H9 (cell line): ENCODE results near the gene TIMELESS. TPM values are rescaled to one million over a fixed set of nuclear protein-coding genes. Genes with fewer than 3 reads are reported as not detected.

Experiments
- DNase-seq: peaks from one replicate; pipeline ENCODE4 v3.0.0-alpha.2; 2017
- H2AFZ ChIP-seq: one replicate; pipeline ENCODE4 v1.6.1; 2013; ENCODE audit warnings: mild to moderate bottlenecking, low read length, control low read depth, moderate library complexity
- H2AK5ac ChIP-seq: 2 replicates; pipeline ENCODE4 v1.6.1; 2013; ENCODE audit warnings: low read length, control low read depth, mixed read lengths; ENCODE audit not compliant: insufficient read length
- H2BK120ac ChIP-seq: one replicate; pipeline ENCODE4 v1.6.1; 2013; ENCODE audit warnings: low read depth, mild to moderate bottlenecking, low read length, control low read depth, inconsistent platforms; ENCODE audit not compliant: poor library complexity, severe bottlenecking
- H2BK12ac ChIP-seq: 2 replicates; pipeline ENCODE4 v1.6.1; 2013; ENCODE audit warnings: low read length, control low read depth, mixed read lengths, low read depth; ENCODE audit not compliant: insufficient read length
- H2BK15ac ChIP-seq: 2 replicates; pipeline ENCODE4 v1.6.1; 2013; ENCODE audit warnings: low read depth, low read length, control low read depth
- H2BK20ac ChIP-seq: one replicate; pipeline ENCODE4 v1.6.1; 2013; ENCODE audit warnings: low read depth, mild to moderate bottlenecking, low read length, control low read depth, inconsistent platforms; ENCODE audit not compliant: poor library complexity, severe bottlenecking
- H2BK5ac ChIP-seq: 2 replicates; pipeline ENCODE4 v1.6.1; 2013; ENCODE audit warnings: low read length, control low read depth, mixed read lengths; ENCODE audit not compliant: insufficient read length
- H3K14ac ChIP-seq: 2 replicates; pipeline ENCODE4 v1.6.1; 2013; ENCODE audit warnings: low read length, control low read depth; ENCODE audit not compliant: insufficient read depth
- H3K18ac ChIP-seq: 2 replicates; pipeline ENCODE4 v1.6.1; 2013; ENCODE audit warnings: low read depth, mild to moderate bottlenecking, mixed read lengths, low read length, control low read depth; ENCODE audit not compliant: insufficient read length
- H3K23ac ChIP-seq: 2 replicates; pipeline ENCODE4 v1.6.1; 2013; ENCODE audit warnings: low read length, control low read depth, mixed read lengths, low read depth; ENCODE audit not compliant: insufficient read length
- H3K23me2 ChIP-seq: 2 replicates; pipeline ENCODE4 v1.6.1; 2013; ENCODE audit warnings: low read depth, mild to moderate bottlenecking, mixed read lengths, low read length, control low read depth; ENCODE audit not compliant: insufficient read length, poor library complexity, severe bottlenecking
- H3K27ac ChIP-seq: 2 replicates; pipeline ENCODE4 v1.5.1; 2013; ENCODE audit warnings: low read length, control low read depth, mixed read lengths, low read depth; ENCODE audit not compliant: insufficient read length
- H3K27me3 ChIP-seq: 2 replicates; pipeline ENCODE4 v1.6.1; 2013; ENCODE audit warnings: low read length, control low read depth, inconsistent platforms; ENCODE audit not compliant: insufficient read depth
- H3K4ac ChIP-seq: 2 replicates; pipeline ENCODE4 v1.6.1; 2013; ENCODE audit warnings: low read depth, mild to moderate bottlenecking, control low read depth, inconsistent platforms, low read length, moderate library complexity
- H3K4me1 ChIP-seq: 2 replicates; pipeline ENCODE4 v1.6.1; 2013; ENCODE audit warnings: low read length, control low read depth, inconsistent platforms; ENCODE audit not compliant: insufficient read depth
- H3K4me2 ChIP-seq: 2 replicates; pipeline ENCODE4 v1.6.1; 2013; ENCODE audit warnings: low read length, control low read depth, mixed read lengths; ENCODE audit not compliant: insufficient read length, insufficient read depth
- H3K56ac ChIP-seq: 2 replicates; pipeline ENCODE4 v1.6.1; 2013; ENCODE audit warnings: low read depth, mild to moderate bottlenecking, mixed read lengths, low read length, control low read depth; ENCODE audit not compliant: insufficient read length
- H3K79me1 ChIP-seq: 2 replicates; pipeline ENCODE4 v1.6.1; 2013; ENCODE audit warnings: low read depth, mild to moderate bottlenecking, moderate library complexity, low read length, control low read depth, inconsistent platforms; ENCODE audit not compliant: insufficient read depth, poor library complexity, severe bottlenecking
- H3K79me2 ChIP-seq: 2 replicates; pipeline ENCODE4 v1.6.1; 2013; ENCODE audit warnings: low read length, control low read depth, inconsistent platforms; ENCODE audit not compliant: insufficient read depth
- H3K9ac ChIP-seq: 2 replicates; pipeline ENCODE4 v1.6.1; 2013; ENCODE audit warnings: low read length, control low read depth, mixed read lengths; ENCODE audit not compliant: insufficient read length; ENCODE audit errors: extremely low read depth
- H3K9me3 ChIP-seq: one replicate; pipeline ENCODE4 v1.6.1; 2013; ENCODE audit warnings: low read depth, low read length, inconsistent platforms; ENCODE audit not compliant: control insufficient read depth
- H3T11ph ChIP-seq: one replicate; pipeline ENCODE4 v1.6.1; 2013; ENCODE audit warnings: mild to moderate bottlenecking, low read length, control low read depth, inconsistent platforms
- H4K20me1 ChIP-seq: one replicate; pipeline ENCODE4 v1.6.1; 2013; ENCODE audit not compliant: control insufficient read depth, insufficient read length, insufficient read depth
- H4K5ac ChIP-seq: 2 replicates; pipeline ENCODE4 v1.6.1; 2013; ENCODE audit warnings: low read depth, mild to moderate bottlenecking, mixed read lengths, low read length, control low read depth; ENCODE audit not compliant: insufficient read length
- H4K8ac ChIP-seq: replicated peaks from 2 replicates; pipeline ENCODE4 v1.6.1; 2013; ENCODE audit warnings: low read length, control low read depth, mixed read lengths, low read depth; ENCODE audit not compliant: insufficient read length
- H4K91ac ChIP-seq: 2 replicates; pipeline ENCODE4 v1.6.1; 2013; ENCODE audit warnings: low read depth, mild to moderate bottlenecking, moderate library complexity, mixed read lengths, low read length, control low read depth; ENCODE audit not compliant: insufficient read length
- H3K27ac Mint-ChIP-seq, 3 experiments: 2 replicates in 2 of 3; 3 replicates in 1 of 3; pipeline ENCODE4 v1.8.0; 2020 to 2021; ENCODE audit warnings: mixed read lengths in 3 of 3, mild to moderate bottlenecking in 1 of 3, moderate library complexity in 1 of 3
- H3K27me3 Mint-ChIP-seq: 2 replicates; pipeline ENCODE4 v1.8.0; 2021; ENCODE audit warnings: low read depth, mild to moderate bottlenecking, moderate library complexity, mixed read lengths
- H3K36me3 Mint-ChIP-seq, 3 experiments: 2 replicates in 2 of 3; 3 replicates in 1 of 3; pipeline ENCODE4 v1.8.0; 2020 to 2021; ENCODE audit warnings: low read depth in 3 of 3, mixed read lengths in 3 of 3; ENCODE audit not compliant: insufficient read depth in 1 of 3
- H3K4me1 Mint-ChIP-seq, 2 experiments: 2 replicates each; pipeline ENCODE4 v1.8.0; 2020; ENCODE audit warnings: mixed read lengths in 2 of 2
- H3K4me3 Mint-ChIP-seq, 2 experiments: 2 replicates in 1 of 2; 3 replicates in 1 of 2; pipeline ENCODE4 v1.8.0; 2020 to 2021; ENCODE audit warnings: mild to moderate bottlenecking in 2 of 2, mixed read lengths in 2 of 2, moderate library complexity in 1 of 2
- H3K9me3 Mint-ChIP-seq, 2 experiments: 2 replicates in 1 of 2; 3 replicates in 1 of 2; pipeline ENCODE4 v1.8.0; 2020; ENCODE audit warnings: mild to moderate bottlenecking in 2 of 2, mixed read lengths in 2 of 2, moderate library complexity in 1 of 2
- WGBS: extraction: QIAGEN DNeasy Blood & Tissue Kit; methylation state at CpG from one replicate; pipeline ENCODE4 v1.1.7; 2013; ENCODE audit warnings: missing lambda C conversion rate, low lambda C conversion rate, mixed read lengths; ENCODE audit not compliant: insufficient read length; ENCODE audit errors: extremely low coverage; 5-methylcytosine and 5-hydroxymethylcytosine counted together
- total RNA-seq: library from RNA; stranded (reverse); gene quantifications from 2 replicates; pipeline ENCODE4 v1.2.1, GENCODE V29; 2021
- TF ChIP-seq, protein P1 (sequence below): fragments of 200-600 bp; sonication (generic); conservative IDR thresholded peaks from 3 replicates; pipeline ENCODE4 v1.8.0; 2021; ENCODE audit warnings: antibody characterized with exemption, mild to moderate bottlenecking

The TIMELESS gene
- total RNA-seq, 1 experiment from 2014 or later: 68.0 TPM

- H3K14ac ChIP-seq: no peak overlapping the region
- H2AFZ ChIP-seq: no peak overlapping the region
- H3K79me1 ChIP-seq: no peaks in the 10 kb centered on the region
- Mint-ChIP-seq H3K27ac (no peak overlapping the region), H3K4me3 (no peak overlapping the region), H3K9me3 (peaks cover 10% of the 10 kb centered on the region in 2 experiments; a peak in 4 of 5 replicates), H3K36me3 (peaks cover 0 to 3% (median 0%) of the 10 kb centered on the region in 3 experiments; a peak in 2 of 7 replicates), H3K27me3 (peaks cover 4% of the 10 kb centered on the region; the same call in 1 of the 2 replicates), H3K4me1 (peaks cover 10 to 15% of the 10 kb centered on the region in 2 experiments)
- H3K23me2 ChIP-seq: no peaks in the 10 kb centered on the region
- TF ChIP-seq, protein P1, sequence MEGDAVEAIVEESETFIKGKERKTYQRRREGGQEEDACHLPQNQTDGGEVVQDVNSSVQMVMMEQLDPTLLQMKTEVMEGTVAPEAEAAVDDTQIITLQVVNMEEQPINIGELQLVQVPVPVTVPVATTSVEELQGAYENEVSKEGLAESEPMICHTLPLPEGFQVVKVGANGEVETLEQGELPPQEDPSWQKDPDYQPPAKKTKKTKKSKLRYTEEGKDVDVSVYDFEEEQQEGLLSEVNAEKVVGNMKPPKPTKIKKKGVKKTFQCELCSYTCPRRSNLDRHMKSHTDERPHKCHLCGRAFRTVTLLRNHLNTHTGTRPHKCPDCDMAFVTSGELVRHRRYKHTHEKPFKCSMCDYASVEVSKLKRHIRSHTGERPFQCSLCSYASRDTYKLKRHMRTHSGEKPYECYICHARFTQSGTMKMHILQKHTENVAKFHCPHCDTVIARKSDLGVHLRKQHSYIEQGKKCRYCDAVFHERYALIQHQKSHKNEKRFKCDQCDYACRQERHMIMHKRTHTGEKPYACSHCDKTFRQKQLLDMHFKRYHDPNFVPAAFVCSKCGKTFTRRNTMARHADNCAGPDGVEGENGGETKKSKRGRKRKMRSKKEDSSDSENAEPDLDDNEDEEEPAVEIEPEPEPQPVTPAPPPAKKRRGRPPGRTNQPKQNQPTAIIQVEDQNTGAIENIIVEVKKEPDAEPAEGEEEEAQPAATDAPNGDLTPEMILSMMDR: no peak
- H3K9me3 ChIP-seq: no peaks in the 10 kb centered on the region
- no peak overlapping the region for H4K8ac ChIP-seq
- no peak overlapping the region for H3K23ac ChIP-seq
- no CpG with 5 or more reads among the region's 11 CpGs for WGBS
- no peak overlapping the region for H3K4me2 ChIP-seq
- H4K91ac ChIP-seq: no peak overlapping the region
- H2BK120ac ChIP-seq: no peak overlapping the region
- no peak overlapping the region for H2BK5ac ChIP-seq
- no peak overlapping the region for H3K4ac ChIP-seq
- H3K27ac ChIP-seq: no peak overlapping the region
- H3K4me1 ChIP-seq: no peaks in the 10 kb centered on the region
- no peak overlapping the region for H2BK12ac ChIP-seq
- H4K5ac ChIP-seq: no peak overlapping the region
- DNase-seq: no peak
- H3T11ph ChIP-seq: no peak overlapping the region
- H3K79me2 ChIP-seq: no peaks in the 10 kb centered on the region
- no peak overlapping the region for H3K56ac ChIP-seq
- H4K20me1 ChIP-seq: no peaks in the 10 kb centered on the region
- no peak overlapping the region for H2BK20ac ChIP-seq
- no peak overlapping the region for H2AK5ac ChIP-seq
- H2BK15ac ChIP-seq: no peak overlapping the region
- H3K27me3 ChIP-seq: no peaks in the 10 kb centered on the region
- no peak overlapping the region for H3K18ac ChIP-seq
- no peak overlapping the region for H3K9ac ChIP-seq
Measured at GRCh38 chr12:56375598-56376434, 73.4 kb downstream of the TIMELESS start.
